NCI-H82 treated with DMSO at 0.1 percent for 48 hours (cell line): Measurements from ENCODE around the gene PYM1.
A peak's percentile ranks its signal among the peaks of the same experiment; 100 is the strongest.

Experiments
- DNase-seq: peaks from one replicate; lab custom pipeline; 2025; ENCODE audit not compliant: unreplicated experiment; lab: John Stamatoyannopoulos, UW

Gene PYM1

GRCh38 chr12:55927588-55928502 lies at the start of gene PYM1:
TSS of gene PYM1 (minus strand) at chr12:55927894. CDS start at chr12:55927761, 133 bp downstream.
- peak; percentile 63 for DNase-seq

GRCh38 chr12:55974308-55974730 lies 46.6 kb upstream of the PYM1 start:
- DNase-seq: no peak

- DNase-seq: peak; percentile 100
Measured at GRCh38 chr12:55973599-55974307, 46.1 kb upstream of the PYM1 start, which contains the start of gene RAB5B. TSS of gene RAB5B (plus strand) at chr12:55974078. CDS start at chr12:55986961, 12,883 bp downstream.

GRCh38 chr12:55972911-55973598 lies 45.4 kb upstream of the PYM1 start:
- no peak for DNase-seq

- DNase-seq: no peak
Measured at GRCh38 chr12:55972456-55972855, 44.8 kb upstream of the PYM1 start.

- DNase-seq: no peak
Measured at GRCh38 chr12:55972042-55972441, 44.3 kb upstream of the PYM1 start.

GRCh38 chr12:55970775-55971174 lies 43.1 kb upstream of the PYM1 start:
- no peak for DNase-seq

- no peak for DNase-seq
Measured at GRCh38 chr12:55969356-55969755, 41.7 kb upstream of the PYM1 start.

- DNase-seq: peak; percentile 80
Measured at GRCh38 chr12:55966408-55967281, 39.0 kb upstream of the PYM1 start, which contains the start of gene CDK2. TSS of gene CDK2 (plus strand) at chr12:55966830. CDS start at chr12:55967009, 179 bp downstream.

GRCh38 chr12:55965941-55966407 lies 38.3 kb upstream of the PYM1 start, which contains the start of gene PMEL:
TSS of gene PMEL (minus strand) at chr12:55966042. CDS start at chr12:55966011, 31 bp downstream.
- DNase-seq: no peak

- no peak for DNase-seq
Measured at GRCh38 chr12:55965240-55965639, 37.5 kb upstream of the PYM1 start.

- DNase-seq: no peak
Measured at GRCh38 chr12:55963760-55964159, 36.1 kb upstream of the PYM1 start.

GRCh38 chr12:55957106-55957859 lies 29.6 kb upstream of the PYM1 start:
- no peak for DNase-seq

- DNase-seq: no peak
Measured at GRCh38 chr12:55955800-55956508, 28.3 kb upstream of the PYM1 start.

- DNase-seq: no peak
Measured at GRCh38 chr12:55955344-55955743, 27.6 kb upstream of the PYM1 start.

GRCh38 chr12:55946553-55946952 lies 18.9 kb upstream of the PYM1 start:
- no peak for DNase-seq

GRCh38 chr12:55942577-55943136 lies 15.0 kb upstream of the PYM1 start:
- no peak for DNase-seq

- DNase-seq: no peak
Measured at GRCh38 chr12:55942055-55942454, 14.4 kb upstream of the PYM1 start.
